Measurements from ENCODE around the gene CABCOCO1.
A peak's percentile ranks its signal among the peaks of the same experiment; 100 is the strongest.
"Not testable (repeated sequence)": the region's sequence is repeated elsewhere in the genome, so short reads cannot be mapped to it uniquely, and the experiment has no call there.

The CABCOCO1 gene

DNA sequence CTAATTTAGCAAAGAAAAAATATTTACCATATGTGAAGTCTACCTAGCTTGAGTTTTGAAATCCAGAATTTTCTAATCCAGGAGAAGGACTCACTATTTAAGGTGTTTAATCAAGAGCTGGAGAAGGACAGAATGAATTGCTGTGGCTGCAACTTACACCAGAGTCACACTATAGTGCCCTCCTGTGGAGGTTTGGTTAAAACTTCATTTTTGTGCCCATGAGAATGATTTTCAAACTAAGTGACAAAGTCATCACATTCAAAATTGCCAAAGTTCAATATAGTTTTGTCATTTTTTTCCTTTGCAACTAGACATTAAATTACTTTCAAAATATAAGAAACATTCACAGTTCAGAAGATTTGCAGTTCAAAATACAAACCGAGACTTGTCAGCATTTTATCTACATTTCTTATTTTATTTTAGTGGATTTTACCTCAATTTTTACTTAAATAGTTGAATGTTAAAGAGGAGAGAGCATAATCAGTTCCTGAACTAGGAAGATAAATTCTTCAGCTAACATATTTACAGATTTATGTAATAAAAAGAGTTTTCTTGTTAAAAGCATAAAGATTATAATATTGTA lies 70.7 kb downstream of the CABCOCO1 start:
- H3K4me1 ChIP-seq (ENCODE audit: insufficient read depth, insufficient read length) = no peaks in the 10 kb centered on the region
- no peaks in the 10 kb centered on the region for H3K27me3 ChIP-seq (ENCODE audit: insufficient read depth, insufficient read length)
- H3K9me3 ChIP-seq (ENCODE audit: insufficient read depth, low read length) = no peaks in the 10 kb centered on the region
- DNase-seq (ENCODE audit: low read depth, low spot score) = peak; percentile 20
- TF ChIP-seq YY1 (IDR thresholded peaks at IDR 0.05; ENCODE audit: insufficient read depth, insufficient read length) (no peak), SUZ12 (IDR thresholded peaks at IDR 0.05; ENCODE audit: extremely low read depth, insufficient read depth, insufficient read length) (no peak), ZNF274 (IDR thresholded peaks at IDR 0.05; ENCODE audit: low read depth, low read length) (no peak)
- H3K4me3 ChIP-seq (ENCODE audit: insufficient read length, low read depth) = no peak overlapping the region
- H3K36me3 ChIP-seq (ENCODE audit: insufficient read depth, insufficient read length, low read length) = no peaks in the 10 kb centered on the region
- H3K9ac ChIP-seq (ENCODE audit: insufficient read length, low read depth) = no peak overlapping the region

DNA sequence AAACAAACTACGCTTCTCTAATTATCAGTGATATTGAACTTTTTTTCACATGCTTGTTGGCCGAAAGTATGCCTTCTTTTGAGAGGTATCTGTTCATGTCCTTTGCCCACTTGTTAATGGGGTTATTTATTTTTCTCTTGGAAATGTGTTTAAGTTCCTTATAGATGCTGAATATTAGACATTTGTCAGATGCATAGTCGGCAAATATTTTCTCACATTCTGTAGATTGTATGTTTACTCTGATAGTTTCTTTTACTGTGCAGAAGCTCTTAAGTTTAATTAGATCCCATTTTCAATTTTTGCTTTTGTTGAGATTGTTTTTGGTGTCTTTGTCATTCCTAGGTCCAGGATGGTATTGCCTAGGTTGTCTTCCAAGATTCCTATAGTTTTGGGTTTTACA lies 73.2 kb downstream of the CABCOCO1 start:
- Histone ChIP-seq H3K9ac (ENCODE audit: insufficient read length, low read depth) (no peak overlapping the region), H3K9me3 (ENCODE audit: insufficient read depth, low read length) (no peaks in the 10 kb centered on the region), H3K4me1 (ENCODE audit: insufficient read depth, insufficient read length) (no peaks in the 10 kb centered on the region), H3K27me3 (ENCODE audit: insufficient read depth, insufficient read length) (no peaks in the 10 kb centered on the region), H3K4me3 (ENCODE audit: insufficient read length, low read depth) (no peak overlapping the region), H3K36me3 (ENCODE audit: insufficient read depth, insufficient read length, low read length) (no peaks in the 10 kb centered on the region)
- TF ChIP-seq SUZ12 (IDR thresholded peaks at IDR 0.05; ENCODE audit: extremely low read depth, insufficient read depth, insufficient read length) (no peak), ZNF274 (IDR thresholded peaks at IDR 0.05; ENCODE audit: low read depth, low read length) (no peak), YY1 (IDR thresholded peaks at IDR 0.05; ENCODE audit: insufficient read depth, insufficient read length) (no peak)
- DNase-seq (ENCODE audit: low read depth, low spot score) = no peak

DNA sequence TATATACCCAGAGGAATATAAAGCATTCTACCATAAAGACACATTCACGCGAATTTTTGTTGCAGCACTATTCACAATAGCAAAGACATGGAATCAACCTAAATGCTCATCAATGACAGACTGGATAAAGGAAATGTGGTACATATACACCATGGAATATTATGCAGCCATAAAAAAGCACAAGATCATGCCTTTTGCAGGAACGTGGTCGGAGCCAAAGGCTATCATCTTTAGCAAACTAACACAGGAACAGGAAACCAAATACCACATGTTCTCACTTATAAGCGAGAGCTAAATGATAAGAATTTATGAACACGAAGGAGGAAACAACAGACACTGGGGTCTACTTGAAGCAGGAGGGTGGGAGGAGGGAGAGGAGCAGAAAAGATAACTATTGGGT lies 74.7 kb downstream of the CABCOCO1 start:
- not testable (repeated sequence) for DNase-seq (ENCODE audit: low read depth, low spot score); H3K9ac ChIP-seq (ENCODE audit: insufficient read length, low read depth); H3K4me1 ChIP-seq (ENCODE audit: insufficient read depth, insufficient read length); H3K27me3 ChIP-seq (ENCODE audit: insufficient read depth, insufficient read length); H3K4me3 ChIP-seq (ENCODE audit: insufficient read length, low read depth); H3K9me3 ChIP-seq (ENCODE audit: insufficient read depth, low read length); H3K36me3 ChIP-seq (ENCODE audit: insufficient read depth, insufficient read length, low read length)

DNA sequence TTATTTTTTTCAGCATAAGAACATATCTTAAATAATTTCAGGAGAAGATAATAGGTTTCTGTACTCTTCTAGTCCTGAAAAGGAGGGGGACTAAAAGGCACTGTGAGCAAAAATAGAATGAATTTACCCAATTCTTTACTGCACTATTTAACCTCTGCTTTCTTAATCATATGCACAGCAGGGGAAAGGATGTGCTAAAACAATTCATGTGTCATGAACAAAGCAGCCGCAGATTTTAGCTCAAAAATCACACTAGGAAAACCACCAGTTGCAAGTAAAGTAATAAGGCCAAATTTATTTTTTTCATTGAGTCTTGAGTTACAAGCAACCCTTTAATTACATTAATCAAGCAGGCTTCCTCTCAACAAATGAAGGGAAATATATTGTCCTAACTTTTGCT lies 80.1 kb downstream of the CABCOCO1 start:
- Histone ChIP-seq H3K36me3 (ENCODE audit: insufficient read depth, insufficient read length, low read length) (no peaks in the 10 kb centered on the region), H3K9me3 (ENCODE audit: insufficient read depth, low read length) (no peaks in the 10 kb centered on the region; the same call in 1 of the 2 replicates), H3K4me1 (ENCODE audit: insufficient read depth, insufficient read length) (no peaks in the 10 kb centered on the region), H3K27me3 (ENCODE audit: insufficient read depth, insufficient read length) (no peaks in the 10 kb centered on the region), H3K9ac (ENCODE audit: insufficient read length, low read depth) (no peak overlapping the region), H3K4me3 (ENCODE audit: insufficient read length, low read depth) (no peak overlapping the region)
- no peak for DNase-seq (ENCODE audit: low read depth, low spot score)
- TF ChIP-seq ZNF274 (IDR thresholded peaks at IDR 0.05; ENCODE audit: low read depth, low read length) (no peak), SUZ12 (IDR thresholded peaks at IDR 0.05; ENCODE audit: extremely low read depth, insufficient read depth, insufficient read length) (no peak), YY1 (IDR thresholded peaks at IDR 0.05; ENCODE audit: insufficient read depth, insufficient read length) (no peak)

DNA sequence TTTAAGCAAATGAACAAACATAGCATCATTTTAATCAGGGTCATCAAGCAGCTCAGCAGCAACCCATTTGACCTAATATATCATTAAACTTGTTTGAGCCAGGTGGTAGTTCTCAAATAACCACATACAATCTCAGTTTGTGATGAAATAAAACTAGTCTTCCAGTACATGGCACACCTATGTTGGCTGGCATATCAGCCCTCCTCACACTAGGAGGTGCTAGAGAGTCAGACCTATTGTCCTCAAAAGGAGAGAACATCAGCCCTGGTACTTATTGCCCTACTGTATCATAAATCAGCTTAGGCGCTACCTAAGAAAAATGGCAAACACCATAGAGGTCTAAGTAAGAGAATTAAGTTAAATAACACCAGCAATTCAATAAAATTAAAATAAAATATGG lies 81.7 kb downstream of the CABCOCO1 start:
- no peaks in the 10 kb centered on the region for H3K36me3 ChIP-seq (ENCODE audit: insufficient read depth, insufficient read length, low read length)
- H3K27me3 ChIP-seq (ENCODE audit: insufficient read depth, insufficient read length) = no peaks in the 10 kb centered on the region
- no peaks in the 10 kb centered on the region for H3K4me1 ChIP-seq (ENCODE audit: insufficient read depth, insufficient read length)
- H3K4me3 ChIP-seq (ENCODE audit: insufficient read length, low read depth) = no peak overlapping the region
- no peak for TF ChIP-seq YY1 (IDR thresholded peaks at IDR 0.05; ENCODE audit: insufficient read depth, insufficient read length)
- H3K9me3 ChIP-seq (ENCODE audit: insufficient read depth, low read length) = no peaks in the 10 kb centered on the region; the same call in 1 of the 2 replicates
- no peak for DNase-seq (ENCODE audit: low read depth, low spot score)
- no peak overlapping the region for H3K9ac ChIP-seq (ENCODE audit: insufficient read length, low read depth)

DNA sequence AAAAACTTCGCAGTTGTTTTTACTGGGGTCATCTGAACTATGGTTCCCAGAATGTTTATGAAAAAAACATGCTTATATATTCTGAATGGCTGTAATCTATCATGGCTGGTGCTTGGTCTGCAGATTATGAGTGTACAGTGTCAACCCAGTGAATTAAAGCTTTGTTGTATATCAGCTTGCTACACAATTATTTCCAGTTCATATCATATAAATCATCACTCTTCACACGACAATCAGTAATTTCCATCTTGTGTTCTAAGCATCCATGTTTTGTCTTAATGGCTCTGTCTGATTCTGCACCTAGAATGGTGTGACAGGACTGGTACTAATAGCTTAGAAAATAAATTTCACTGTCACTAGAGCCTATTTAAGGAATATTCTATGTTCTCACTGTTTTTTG lies 83.6 kb downstream of the CABCOCO1 start:
- no peak overlapping the region for H3K9ac ChIP-seq (ENCODE audit: insufficient read length, low read depth)
- no peaks in the 10 kb centered on the region for H3K4me1 ChIP-seq (ENCODE audit: insufficient read depth, insufficient read length)
- H3K9me3 ChIP-seq (ENCODE audit: insufficient read depth, low read length) = no peaks in the 10 kb centered on the region; the same call in 1 of the 2 replicates
- H3K27me3 ChIP-seq (ENCODE audit: insufficient read depth, insufficient read length) = no peaks in the 10 kb centered on the region
- DNase-seq (ENCODE audit: low read depth, low spot score) = no peak
- TF ChIP-seq YY1 (IDR thresholded peaks at IDR 0.05; ENCODE audit: insufficient read depth, insufficient read length) (no peak), ZNF274 (IDR thresholded peaks at IDR 0.05; ENCODE audit: low read depth, low read length) (no peak), SUZ12 (IDR thresholded peaks at IDR 0.05; ENCODE audit: extremely low read depth, insufficient read depth, insufficient read length) (no peak)
- H3K4me3 ChIP-seq (ENCODE audit: insufficient read length, low read depth) = no peak overlapping the region
- H3K36me3 ChIP-seq (ENCODE audit: insufficient read depth, insufficient read length, low read length) = no peaks in the 10 kb centered on the region

DNA sequence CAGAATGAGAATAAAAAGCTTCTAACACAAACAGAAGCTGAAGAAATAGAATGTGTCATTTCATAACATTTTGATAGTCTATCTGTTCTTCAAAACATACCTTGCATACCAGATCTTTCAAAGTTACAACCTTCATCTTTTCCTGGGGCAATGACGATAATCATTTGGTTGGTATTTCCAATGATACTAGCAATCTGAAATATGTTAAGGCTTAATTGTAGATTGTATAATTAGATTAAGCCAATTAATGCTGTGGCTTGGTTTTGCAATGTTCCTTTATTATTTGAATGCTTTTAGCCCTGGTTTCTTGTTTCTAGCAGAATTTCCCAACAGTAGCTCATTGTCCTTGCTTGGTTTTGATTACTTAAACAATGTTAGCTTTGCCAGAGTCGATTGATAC lies 84.6 kb downstream of the CABCOCO1 start:
- Histone ChIP-seq H3K36me3 (ENCODE audit: insufficient read depth, insufficient read length, low read length) (no peaks in the 10 kb centered on the region), H3K9ac (ENCODE audit: insufficient read length, low read depth) (no peak overlapping the region), H3K4me3 (ENCODE audit: insufficient read length, low read depth) (no peak overlapping the region), H3K4me1 (ENCODE audit: insufficient read depth, insufficient read length) (no peaks in the 10 kb centered on the region), H3K9me3 (ENCODE audit: insufficient read depth, low read length) (no peaks in the 10 kb centered on the region; the same call in 1 of the 2 replicates), H3K27me3 (ENCODE audit: insufficient read depth, insufficient read length) (no peaks in the 10 kb centered on the region)
- no peak for TF ChIP-seq YY1 (IDR thresholded peaks at IDR 0.05; ENCODE audit: insufficient read depth, insufficient read length)
- TF ChIP-seq ZNF274 (IDR thresholded peaks at IDR 0.05; ENCODE audit: low read depth, low read length) = no peak
- no peak for TF ChIP-seq SUZ12 (IDR thresholded peaks at IDR 0.05; ENCODE audit: extremely low read depth, insufficient read depth, insufficient read length)
- no peak for DNase-seq (ENCODE audit: low read depth, low spot score)

DNA sequence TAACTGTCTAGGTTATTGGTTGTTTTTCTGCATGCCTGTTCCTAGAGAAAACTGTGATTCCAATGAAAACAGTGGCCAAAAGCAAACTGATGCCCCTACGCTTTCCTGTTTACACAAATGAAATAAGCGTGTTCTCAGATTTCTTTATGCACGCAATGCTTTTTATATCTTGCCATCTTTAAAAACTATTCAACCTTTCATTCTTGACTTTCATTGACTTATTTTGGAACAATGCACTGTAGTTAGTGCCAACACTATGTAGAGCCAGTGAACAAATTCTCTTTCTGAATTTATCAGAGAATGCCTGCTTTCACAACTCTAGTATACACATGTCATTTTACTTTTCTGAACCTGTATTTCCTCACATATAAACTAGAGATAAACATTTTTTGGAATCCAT lies 86.6 kb downstream of the CABCOCO1 start:
- DNase-seq (ENCODE audit: low read depth, low spot score) = no peak
- Histone ChIP-seq H3K36me3 (ENCODE audit: insufficient read depth, insufficient read length, low read length) (no peaks in the 10 kb centered on the region), H3K9ac (ENCODE audit: insufficient read length, low read depth) (no peak overlapping the region), H3K4me1 (ENCODE audit: insufficient read depth, insufficient read length) (no peaks in the 10 kb centered on the region), H3K4me3 (ENCODE audit: insufficient read length, low read depth) (no peak overlapping the region), H3K27me3 (ENCODE audit: insufficient read depth, insufficient read length) (no peaks in the 10 kb centered on the region), H3K9me3 (ENCODE audit: insufficient read depth, low read length) (no peaks in the 10 kb centered on the region; the same call in 1 of the 2 replicates)
- TF ChIP-seq SUZ12 (IDR thresholded peaks at IDR 0.05; ENCODE audit: extremely low read depth, insufficient read depth, insufficient read length) (no peak), ZNF274 (IDR thresholded peaks at IDR 0.05; ENCODE audit: low read depth, low read length) (no peak), YY1 (IDR thresholded peaks at IDR 0.05; ENCODE audit: insufficient read depth, insufficient read length) (no peak)

Data from NT2/D1 (cell line).